ENCODE results near the gene ZNF14.
"Not testable (repeated sequence)": the region's sequence is repeated elsewhere in the genome, so short reads cannot be mapped to it uniquely, and the experiment has no call there.

Gene ZNF14

DNA sequence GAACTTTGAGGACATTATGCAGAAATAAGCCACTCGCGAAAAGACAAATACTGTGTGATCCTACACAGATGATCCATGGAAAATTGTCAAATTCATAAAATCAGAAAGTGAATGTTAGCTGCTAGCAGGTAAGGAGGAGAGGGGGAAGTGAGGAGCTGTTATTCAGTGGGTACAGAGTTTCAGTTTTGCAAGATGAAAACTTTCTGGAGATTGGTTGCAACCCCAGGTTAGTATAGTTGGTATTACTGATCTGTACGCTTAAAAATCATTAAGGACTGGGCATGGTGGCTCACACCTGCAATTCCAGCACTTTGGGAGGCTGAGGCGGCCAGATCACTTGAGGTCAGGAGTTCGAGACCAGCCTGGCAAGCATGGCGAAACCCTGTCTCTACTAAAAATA is 46.3 kb downstream of the ZNF14 start:
- DNase-seq, result no peak

DNA sequence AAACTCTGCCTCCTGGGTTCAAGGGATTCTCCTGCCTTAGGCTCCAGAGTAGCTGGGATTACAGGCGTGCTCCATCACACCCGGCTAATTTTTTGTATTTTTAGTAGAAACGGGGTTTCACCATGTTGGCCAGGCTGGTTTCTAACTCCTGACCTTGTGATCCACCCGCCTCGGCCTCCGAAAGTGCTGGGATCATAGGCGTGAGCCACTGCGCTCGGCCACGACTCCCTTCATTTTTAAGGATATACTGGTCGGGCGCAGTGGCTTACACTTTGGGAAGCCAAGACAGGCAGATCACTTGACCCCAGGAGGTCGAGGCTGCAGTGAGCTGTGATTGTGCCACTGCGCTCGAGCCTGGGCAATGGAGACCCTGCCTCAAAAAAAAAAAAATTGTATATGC is 46.8 kb downstream of the ZNF14 start:
- DNase-seq, result not testable (repeated sequence)

DNA sequence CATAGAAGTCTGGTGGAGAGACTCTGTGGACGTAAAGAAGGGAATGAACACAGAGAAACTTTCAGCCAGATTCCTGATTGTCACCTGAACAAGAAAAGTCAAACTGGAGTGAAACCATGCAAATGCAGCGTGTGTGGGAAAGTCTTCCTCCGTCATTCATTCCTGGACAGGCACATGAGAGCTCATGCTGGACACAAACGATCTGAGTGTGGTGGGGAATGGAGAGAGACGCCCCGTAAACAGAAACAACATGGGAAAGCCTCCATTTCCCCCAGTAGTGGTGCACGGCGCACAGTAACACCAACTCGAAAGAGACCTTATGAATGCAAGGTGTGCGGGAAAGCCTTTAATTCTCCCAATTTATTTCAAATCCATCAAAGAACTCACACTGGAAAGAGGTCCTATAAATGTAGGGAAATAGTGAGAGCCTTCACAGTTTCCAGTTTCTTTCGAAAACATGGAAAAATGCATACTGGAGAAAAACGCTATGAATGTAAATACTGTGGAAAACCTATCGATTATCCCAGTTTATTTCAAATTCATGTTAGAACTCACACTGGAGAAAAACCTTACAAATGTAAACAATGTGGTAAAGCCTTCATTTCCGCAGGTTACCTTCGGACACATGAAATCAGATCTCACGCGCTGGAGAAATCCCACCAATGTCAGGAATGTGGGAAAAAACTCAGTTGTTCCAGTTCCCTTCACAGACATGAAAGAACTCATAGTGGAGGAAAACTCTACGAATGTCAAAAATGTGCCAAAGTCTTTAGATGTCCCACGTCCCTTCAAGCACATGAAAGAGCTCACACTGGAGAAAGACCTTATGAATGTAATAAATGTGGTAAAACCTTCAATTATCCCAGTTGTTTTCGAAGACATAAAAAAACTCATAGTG is 53.5 kb downstream of the ZNF14 start:
- no peak for DNase-seq

DNA sequence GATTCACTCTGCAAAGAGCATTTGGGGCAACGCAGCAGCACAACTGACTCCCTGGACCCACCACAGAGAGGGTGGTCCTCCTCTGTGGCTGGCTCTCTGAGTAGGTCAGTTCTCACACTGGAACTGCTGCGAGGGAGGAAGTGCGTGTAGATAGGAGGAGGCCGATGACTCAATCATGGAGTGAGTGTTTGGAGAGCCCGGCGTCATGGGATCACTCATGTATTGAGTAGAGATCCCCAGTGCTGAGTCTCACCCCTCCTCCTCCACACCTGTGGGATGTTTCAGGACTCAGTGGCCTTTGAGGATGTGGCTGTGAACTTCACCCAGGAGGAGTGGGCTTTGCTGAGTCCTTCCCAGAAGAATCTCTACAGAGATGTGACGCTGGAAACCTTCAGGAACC is 55.3 kb downstream of the ZNF14 start:
- DNase-seq, result no peak

GRCh38 chr19:19674315-19674714 is 58.6 kb downstream of the ZNF14 start:
- DNase-seq, result no peak

DNA sequence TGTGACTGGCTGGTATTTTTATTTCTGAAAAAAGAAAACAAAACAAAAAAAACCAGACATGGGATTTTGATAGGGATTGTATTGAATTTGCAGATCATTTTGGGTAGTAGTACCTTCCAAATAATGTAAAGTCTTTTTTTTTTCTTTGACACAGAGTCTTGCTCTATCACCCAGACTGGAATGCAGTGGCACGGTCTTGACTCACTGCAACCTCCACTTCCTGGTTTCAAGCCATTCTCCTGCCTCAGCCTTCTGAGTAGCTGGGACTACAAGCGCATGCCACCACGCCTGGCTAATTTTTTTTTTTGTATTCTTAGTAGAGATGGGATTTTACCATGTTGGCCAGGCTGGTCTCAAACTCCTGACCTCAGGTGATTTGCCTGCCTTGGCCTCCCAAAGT is 60.1 kb downstream of the ZNF14 start:
- DNase-seq, result no peak

- no peak for DNase-seq
These were observed 62.8 kb downstream of the ZNF14 start for GRCh38 chr19:19670070-19670551.

GRCh38 chr19:19668230-19669012 is 64.5 kb downstream of the ZNF14 start, which contains the start of gene ZNF101:
ZNF101 (plus strand) TSS chr19:19668839; CDS start chr19:19668964, 125 bp downstream.
- DNase-seq, result peak; percentile 94

DNA sequence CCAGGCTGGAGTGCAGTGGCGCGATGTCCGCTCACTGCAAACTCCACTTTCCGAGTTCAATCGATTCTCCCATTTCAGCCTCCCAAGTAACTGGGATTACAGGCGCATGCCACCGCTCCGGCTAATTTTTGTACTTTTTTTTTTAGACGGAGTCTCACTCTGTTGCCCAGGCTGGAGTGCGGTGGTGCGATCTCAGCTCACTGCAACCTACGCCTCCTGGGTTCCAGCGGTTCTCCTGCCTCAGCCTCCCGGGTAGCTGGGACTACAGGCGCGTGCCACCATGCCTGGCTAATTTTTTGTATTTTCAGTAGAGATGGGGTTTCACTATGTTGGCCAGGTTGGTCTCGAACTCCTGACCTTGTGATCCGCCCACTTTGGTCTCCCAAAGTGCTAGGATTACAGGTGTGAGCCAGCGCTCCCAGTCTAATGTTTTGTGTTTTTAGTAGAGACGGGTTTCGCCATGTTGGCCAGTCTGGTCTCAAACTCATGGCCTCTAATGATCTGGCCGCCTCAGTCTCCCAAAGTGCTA is 67.4 kb downstream of the ZNF14 start:
- not testable (repeated sequence) for DNase-seq

GRCh38 chr19:19663256-19664120 is 69.4 kb downstream of the ZNF14 start, which contains the start of gene ATP13A1:
ATP13A1 (minus strand) TSS chr19:19663676; CDS start chr19:19663666, 10 bp downstream.
- peak; percentile 98 for DNase-seq

- no peak for DNase-seq
These were observed 70.0 kb downstream of the ZNF14 start for GRCh38 chr19:19662871-19663255.

DNA sequence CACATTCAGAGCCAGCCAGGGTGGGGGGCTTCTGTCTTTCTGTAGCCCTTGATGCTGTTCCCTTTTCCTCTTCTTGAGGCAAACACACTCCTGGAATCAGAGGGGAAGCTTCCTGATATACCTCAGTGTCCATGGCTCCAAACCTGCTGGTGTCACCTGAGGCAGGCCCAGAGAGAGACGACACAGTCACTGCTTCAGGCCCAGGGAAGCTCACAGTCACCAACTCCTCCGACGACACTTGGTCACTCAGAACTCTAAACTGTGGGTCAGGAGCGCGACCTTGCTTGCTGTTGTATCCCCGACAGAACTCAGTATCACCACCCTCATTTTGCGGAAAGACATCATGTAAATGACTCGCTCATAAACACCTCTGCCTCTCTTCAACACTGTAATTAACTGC is 70.6 kb downstream of the ZNF14 start:
- no peak for DNase-seq

- DNase-seq, result no peak
These were observed 71.1 kb downstream of the ZNF14 start for GRCh38 chr19:19661675-19662251.

- no peak for DNase-seq
These were observed 71.7 kb downstream of the ZNF14 start for GRCh38 chr19:19661141-19661674.
